Urinary bladder (tissue), 4 donors: ENCODE results near the gene SRGAP2C. TPM values are rescaled to one million over a fixed set of nuclear protein-coding genes. Genes with fewer than 3 reads are reported as not detected.
"Not testable (repeated sequence)": the region's sequence is repeated elsewhere in the genome, so short reads cannot be mapped to it uniquely, and the experiment has no call there.

Experiments used
- DNase-seq: peaks from one replicate; pipeline ENCODE4 v3.0.0-alpha.2; 2015; ENCODE audit errors: extremely low spot score
- H3K27ac ChIP-seq: one replicate; pipeline ENCODE4 v1.5.1; 2013; ENCODE audit warnings: low read depth, mild to moderate bottlenecking, moderate library complexity
- H3K36me3 ChIP-seq: one replicate; pipeline ENCODE4 v1.6.1; 2013; ENCODE audit warnings: mild to moderate bottlenecking, moderate library complexity; ENCODE audit not compliant: insufficient read depth
- H3K4me1 ChIP-seq: one replicate; pipeline ENCODE4 v1.6.1; 2013; ENCODE audit warnings: mild to moderate bottlenecking, moderate library complexity; ENCODE audit not compliant: insufficient read depth
- H3K4me3 ChIP-seq: one replicate; pipeline ENCODE4 v1.5.1; 2013; ENCODE audit warnings: low read depth, low read length
- WGBS: extraction: QIAGEN DNeasy Blood & Tissue Kit; methylation state at CpG from one replicate; pipeline ENCODE4 v1.1.7; 2013; 5-methylcytosine and 5-hydroxymethylcytosine counted together
- polyA plus RNA-seq: library from polyadenylated mRNA; stranded (reverse); fragments of 200-250 nt; gene quantifications from one replicate; pipeline ENCODE4 v1.2.3, GENCODE V29; 2013
- total RNA-seq: library from RNA; depleted of rRNA; stranded (reverse); fragments of >200 nt; gene quantifications from one replicate; pipeline ENCODE4 v1.2.3, GENCODE V29; 2014
- donor health status: healthy with polysubstance abuse.
- donor health status: healthy.

SRGAP2C gene
- total and polyA plus RNA-seq, 2 donors = 10.0 to 26.8 TPM

GRCh38 chr1:121292590-121292989, 107.8 kb downstream of the SRGAP2C start:
- H3K4me3 ChIP-seq, H3K36me3 ChIP-seq, H3K4me1 ChIP-seq, DNase-seq, H3K27ac ChIP-seq: not testable (repeated sequence)
- WGBS = 65% methylated on average over 2 of the region's 2 CpGs

- not testable (repeated sequence) for H3K36me3 ChIP-seq, H3K27ac ChIP-seq, H3K4me3 ChIP-seq, DNase-seq, H3K4me1 ChIP-seq
- WGBS = 17% methylated on average over 1 of the region's 11 CpGs
Measured at GRCh38 chr1:121293263-121294204, 108.8 kb downstream of the SRGAP2C start.

- not testable (repeated sequence) for H3K4me3 ChIP-seq, H3K36me3 ChIP-seq, DNase-seq, H3K27ac ChIP-seq, H3K4me1 ChIP-seq
- no CpG with 5 or more reads among the region's 2 CpGs for WGBS
Measured at GRCh38 chr1:121294205-121294570, 109.4 kb downstream of the SRGAP2C start.

- H3K36me3 ChIP-seq, H3K27ac ChIP-seq, H3K4me3 ChIP-seq, H3K4me1 ChIP-seq, DNase-seq: not testable (repeated sequence)
- no CpG with 5 or more reads among the region's 4 CpGs for WGBS
Measured at GRCh38 chr1:121296563-121296962, 111.8 kb downstream of the SRGAP2C start.

GRCh38 chr1:121298529-121298928, 113.8 kb downstream of the SRGAP2C start:
- H3K36me3 ChIP-seq, H3K27ac ChIP-seq, DNase-seq, H3K4me1 ChIP-seq, H3K4me3 ChIP-seq: not testable (repeated sequence)
- WGBS = no CpG with 5 or more reads among the region's 4 CpGs

GRCh38 chr1:121299514-121300149, 114.9 kb downstream of the SRGAP2C start:
- WGBS = 36% methylated on average over 4 of the region's 6 CpGs
- H3K36me3 ChIP-seq, H3K4me1 ChIP-seq, H3K27ac ChIP-seq, H3K4me3 ChIP-seq, DNase-seq: not testable (repeated sequence)

GRCh38 chr1:121301876-121302275, 117.1 kb downstream of the SRGAP2C start:
- H3K36me3 ChIP-seq, H3K4me1 ChIP-seq, H3K4me3 ChIP-seq, H3K27ac ChIP-seq, DNase-seq: not testable (repeated sequence)
- 89% methylated on average over 2 of the region's 2 CpGs for WGBS

- not testable (repeated sequence) for H3K27ac ChIP-seq, H3K36me3 ChIP-seq, DNase-seq, H3K4me3 ChIP-seq, H3K4me1 ChIP-seq
- WGBS = 35% methylated on average over 3 of the region's 3 CpGs
Measured at GRCh38 chr1:121307759-121308158, 123.0 kb downstream of the SRGAP2C start.

GRCh38 chr1:121315509-121315908, 130.7 kb downstream of the SRGAP2C start:
- not testable (repeated sequence) for H3K4me1 ChIP-seq, H3K27ac ChIP-seq, H3K4me3 ChIP-seq, DNase-seq, H3K36me3 ChIP-seq

- not testable (repeated sequence) for H3K27ac ChIP-seq, H3K36me3 ChIP-seq, H3K4me3 ChIP-seq, DNase-seq, H3K4me1 ChIP-seq
- 67% methylated on average over 3 of the region's 3 CpGs for WGBS
Measured at GRCh38 chr1:121316081-121316480, 131.3 kb downstream of the SRGAP2C start.

- not testable (repeated sequence) for H3K4me3 ChIP-seq, DNase-seq, H3K36me3 ChIP-seq, H3K27ac ChIP-seq, H3K4me1 ChIP-seq
- WGBS = 50% methylated on average over 1 of the region's 11 CpGs
Measured at GRCh38 chr1:121317491-121318468, 133.0 kb downstream of the SRGAP2C start.

GRCh38 chr1:121318687-121319086, 133.9 kb downstream of the SRGAP2C start:
- not testable (repeated sequence) for H3K4me1 ChIP-seq, DNase-seq, H3K27ac ChIP-seq, H3K36me3 ChIP-seq, H3K4me3 ChIP-seq
- 44% methylated on average over 1 of the region's 2 CpGs for WGBS

GRCh38 chr1:121321660-121322059, 136.9 kb downstream of the SRGAP2C start:
- H3K4me3 ChIP-seq, H3K36me3 ChIP-seq, H3K4me1 ChIP-seq, DNase-seq, H3K27ac ChIP-seq: not testable (repeated sequence)
- WGBS = no CpG with 5 or more reads among the region's 1 CpG
